HUES64 (cell line): ENCODE results near the gene KCNK15. TPM values are rescaled to one million over a fixed set of nuclear protein-coding genes. Genes with fewer than 3 reads are reported as not detected.
"Not testable (repeated sequence)": the region's sequence is repeated elsewhere in the genome, so short reads cannot be mapped to it uniquely, and the experiment has no call there.

ENCODE experiments used
- H3K27ac ChIP-seq: 2 replicates; pipeline ENCODE4 v1.7.0; 2013; ENCODE audit warnings: low read depth, low read length, inconsistent platforms
- H3K27me3 ChIP-seq: 2 replicates; pipeline ENCODE4 v1.6.1; 2013; ENCODE audit warnings: mild to moderate bottlenecking, low read length; ENCODE audit not compliant: insufficient read depth
- H3K36me3 ChIP-seq: 2 replicates; pipeline ENCODE4 v1.6.1; 2013; ENCODE audit warnings: mild to moderate bottlenecking, low read length; ENCODE audit not compliant: insufficient read depth
- H3K4me1 ChIP-seq: 2 replicates; pipeline ENCODE4 v1.6.1; 2013; ENCODE audit warnings: mild to moderate bottlenecking, low read length, moderate library complexity; ENCODE audit not compliant: insufficient read depth
- H3K4me3 ChIP-seq: 2 replicates; pipeline ENCODE4 v1.5.1; 2013; ENCODE audit warnings: mild to moderate bottlenecking, low read length, moderate library complexity
- H3K9ac ChIP-seq: 2 replicates; pipeline ENCODE4 v1.6.1; 2013; ENCODE audit warnings: mild to moderate bottlenecking, low read depth, low read length
- H3K9me3 ChIP-seq: 2 replicates; pipeline ENCODE4 v1.6.1; 2013; ENCODE audit warnings: low read depth, low read length; ENCODE audit not compliant: insufficient read depth
- WGBS: fragments of 150-250, 120-280 bp; methylation state at CpG from one replicate; pipeline ENCODE4 v1.1.7; 2013; ENCODE audit warnings: missing lambda C conversion rate; 5-methylcytosine and 5-hydroxymethylcytosine counted together
- polyA plus RNA-seq, 2 experiments: library from polyadenylated mRNA; stranded (reverse); fragments of 50-300 nt; gene quantifications; one replicate each; pipeline ENCODE4 v1.2.3, GENCODE V29; 2013

Gene KCNK15
- polyA plus RNA-seq (2013, experiment 1 of 2), result not detected
- 0.19 TPM for polyA plus RNA-seq (2013, experiment 2 of 2)

- Histone ChIP-seq H3K4me3 (peak within 1 kb of the TSS; percentile 61), H3K27ac (no peak within 1 kb of the TSS), H3K9me3 (no peaks in the 10 kb centered on the region), H3K36me3 (no peaks in the 10 kb centered on the region), H3K27me3 (peaks cover 42% of the 10 kb centered on the region), H3K9ac (peak within 1 kb of the TSS; percentile 53), H3K4me1 (peaks cover 11% of the 10 kb centered on the region; the same call in 1 of the 2 replicates)
- WGBS, result 3% methylated on average over 81 of the region's 81 CpGs
Observed at GRCh38 chr20:44745598-44746366, at the start of gene KCNK15. TSS of gene KCNK15 (plus strand) at chr20:44745865. CDS start at chr20:44745911, 46 bp downstream.

- Histone ChIP-seq H3K27me3 (no peaks in the 10 kb centered on the region), H3K27ac (no peak overlapping the region), H3K4me1 (peaks cover 23% of the 10 kb centered on the region), H3K9ac (no peak overlapping the region), H3K4me3 (no peak overlapping the region), H3K9me3 (no peaks in the 10 kb centered on the region), H3K36me3 (no peaks in the 10 kb centered on the region)
- WGBS, result 88% methylated on average over 3 of the region's 3 CpGs
Observed at GRCh38 chr20:44696315-44696714, 49.4 kb upstream of the KCNK15 start.

DNA sequence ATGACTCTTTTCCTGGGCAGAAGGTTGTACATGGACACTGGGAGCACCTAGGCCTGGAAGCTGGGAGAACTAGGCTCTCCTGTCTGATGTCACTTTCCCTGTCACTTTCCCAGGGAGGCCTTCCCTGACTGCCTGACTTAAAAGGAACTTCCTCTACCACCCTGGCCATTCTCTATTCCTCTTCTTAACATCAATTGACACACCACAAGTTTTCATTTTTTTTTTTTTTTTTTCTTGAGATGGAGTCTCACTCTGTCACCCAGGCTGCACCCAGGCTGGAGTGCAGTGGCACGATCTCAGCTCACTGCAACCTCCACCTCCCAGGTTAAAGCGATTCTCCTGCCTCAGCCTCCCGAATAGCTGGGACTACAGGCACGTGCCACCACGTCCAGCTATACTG is 48.6 kb upstream of the KCNK15 start:
- not testable (repeated sequence) for H3K9me3 ChIP-seq, H3K36me3 ChIP-seq, H3K4me3 ChIP-seq, H3K9ac ChIP-seq, H3K27me3 ChIP-seq, H3K27ac ChIP-seq
- WGBS, result 96% methylated on average over 5 of the region's 5 CpGs
- peaks cover 28% of the 10 kb centered on the region for H3K4me1 ChIP-seq

GRCh38 chr20:44698351-44698750 is 47.3 kb upstream of the KCNK15 start:
- Histone ChIP-seq H3K36me3 (no peaks in the 10 kb centered on the region), H3K9ac (no peak overlapping the region), H3K4me3 (no peak overlapping the region), H3K27me3 (no peaks in the 10 kb centered on the region), H3K4me1 (peaks cover 18% of the 10 kb centered on the region), H3K9me3 (no peaks in the 10 kb centered on the region), H3K27ac (no peak overlapping the region)
- 69% methylated on average over 3 of the region's 3 CpGs for WGBS

DNA sequence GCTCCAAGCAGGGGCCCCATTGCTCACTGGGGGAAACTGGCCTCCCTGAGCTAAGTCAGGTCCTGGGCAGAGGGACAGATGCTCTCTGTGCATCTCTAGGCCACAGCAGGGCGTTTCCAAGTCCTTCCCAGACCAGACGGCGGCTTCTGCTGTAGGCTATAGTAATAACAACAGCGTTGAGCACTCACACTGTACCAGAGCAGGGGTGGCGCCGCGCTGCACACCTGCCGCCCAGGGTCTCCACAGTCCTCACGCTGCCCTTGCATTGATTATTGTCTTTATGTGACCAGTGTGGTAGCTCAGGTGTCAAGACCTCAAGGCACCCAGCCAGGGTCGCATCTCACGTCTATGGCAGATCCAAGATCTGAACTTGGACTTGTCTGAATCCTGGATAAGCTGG is 45.4 kb upstream of the KCNK15 start:
- Histone ChIP-seq H3K4me1 (peaks cover 18% of the 10 kb centered on the region), H3K27me3 (no peaks in the 10 kb centered on the region), H3K27ac (no peak overlapping the region), H3K36me3 (no peaks in the 10 kb centered on the region), H3K9ac (no peak overlapping the region), H3K9me3 (no peaks in the 10 kb centered on the region), H3K4me3 (no peak overlapping the region)
- 93% methylated on average over 11 of the region's 11 CpGs for WGBS

- 75% methylated on average over 15 of the region's 15 CpGs for WGBS
- peaks cover 12% of the 10 kb centered on the region for H3K4me1 ChIP-seq
Observed at GRCh38 chr20:44701118-44701857, 44.4 kb upstream of the KCNK15 start.

GRCh38 chr20:44701858-44702256 is 43.8 kb upstream of the KCNK15 start:
- H3K4me1 ChIP-seq, result peaks cover 18% of the 10 kb centered on the region
- no peak overlapping the region for H3K9ac ChIP-seq
- H3K36me3 ChIP-seq, result no peaks in the 10 kb centered on the region
- WGBS, result 59% methylated on average over 7 of the region's 7 CpGs
- H3K27ac ChIP-seq, result no peak overlapping the region
- H3K4me3 ChIP-seq, result no peak overlapping the region
- no peaks in the 10 kb centered on the region for H3K9me3 ChIP-seq
- H3K27me3 ChIP-seq, result no peaks in the 10 kb centered on the region

More at GRCh38 chr20:44701118-44701857, 44.4 kb upstream of the KCNK15 start:
- Histone ChIP-seq H3K27me3 (no peaks in the 10 kb centered on the region), H3K36me3 (no peaks in the 10 kb centered on the region), H3K9me3 (no peaks in the 10 kb centered on the region), H3K27ac (no peak overlapping the region), H3K4me3 (no peak overlapping the region), H3K9ac (no peak overlapping the region)

DNA sequence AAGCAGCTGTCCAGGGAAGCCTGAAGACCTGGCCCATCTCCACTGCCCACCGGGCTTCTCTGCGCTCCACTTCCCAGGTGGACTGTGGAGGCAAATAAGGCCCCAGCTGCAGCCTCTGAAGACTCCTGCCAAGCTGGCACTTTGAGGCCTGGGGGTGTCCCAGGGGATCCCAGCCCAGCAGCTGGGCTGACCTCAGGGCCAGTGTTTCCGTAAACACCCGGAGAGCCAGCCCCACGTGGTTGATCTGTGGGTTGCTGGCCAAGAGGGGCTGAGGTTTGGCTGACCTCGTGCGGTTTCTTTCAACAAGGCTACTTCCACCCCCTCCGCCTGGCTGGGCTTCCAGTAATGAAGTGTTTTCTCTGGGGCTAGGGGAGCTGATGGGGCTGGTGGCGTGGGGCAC is 42.9 kb upstream of the KCNK15 start:
- Histone ChIP-seq H3K36me3 (no peaks in the 10 kb centered on the region), H3K27ac (no peak overlapping the region), H3K9ac (no peak overlapping the region), H3K27me3 (no peaks in the 10 kb centered on the region), H3K9me3 (no peaks in the 10 kb centered on the region), H3K4me1 (peaks cover 20% of the 10 kb centered on the region), H3K4me3 (no peak overlapping the region)
- WGBS, result 92% methylated on average over 9 of the region's 9 CpGs

DNA sequence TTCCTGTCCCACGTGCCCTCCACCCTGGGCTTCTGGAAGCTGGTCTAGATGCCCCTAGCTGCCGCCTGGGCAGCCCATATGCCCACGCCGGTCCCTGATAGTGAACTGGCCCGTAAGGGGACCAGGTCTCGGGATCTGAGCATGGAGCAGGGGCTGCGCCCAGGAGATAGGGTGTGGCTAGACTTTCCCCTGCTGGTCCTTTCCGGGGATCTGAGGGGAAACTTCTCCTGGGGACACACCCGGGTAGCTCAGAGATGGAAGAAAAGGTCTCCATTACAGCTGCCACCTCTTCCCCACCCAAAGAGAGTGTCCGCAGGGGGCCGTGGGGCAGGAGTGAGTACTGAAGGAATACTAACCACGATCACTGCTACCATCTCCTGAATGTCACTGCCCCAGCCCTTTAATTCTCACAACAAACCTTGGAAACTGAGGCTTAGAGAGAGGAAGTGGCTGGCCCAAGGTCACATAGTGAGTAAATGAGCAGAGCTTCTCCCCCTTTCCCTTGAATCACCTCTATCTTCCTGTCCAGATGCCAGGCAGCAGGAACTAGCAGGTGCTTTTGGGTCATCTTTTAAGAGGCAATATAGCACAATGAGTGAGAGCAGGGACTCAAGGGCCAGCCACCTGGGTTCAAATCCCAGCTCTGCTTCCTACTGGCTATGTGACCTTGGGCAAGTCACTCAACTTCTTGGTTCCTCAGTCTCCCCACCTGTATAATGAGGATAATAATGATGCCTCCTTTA is 42.3 kb upstream of the KCNK15 start:
- H3K36me3 ChIP-seq, result no peaks in the 10 kb centered on the region
- H3K9ac ChIP-seq, result no peak overlapping the region
- no peaks in the 10 kb centered on the region for H3K9me3 ChIP-seq
- H3K27me3 ChIP-seq, result no peaks in the 10 kb centered on the region
- no peak overlapping the region for H3K27ac ChIP-seq
- H3K4me1 ChIP-seq, result peaks cover 20% of the 10 kb centered on the region
- H3K4me3 ChIP-seq, result no peak overlapping the region
- 90% methylated on average over 10 of the region's 12 CpGs for WGBS

DNA sequence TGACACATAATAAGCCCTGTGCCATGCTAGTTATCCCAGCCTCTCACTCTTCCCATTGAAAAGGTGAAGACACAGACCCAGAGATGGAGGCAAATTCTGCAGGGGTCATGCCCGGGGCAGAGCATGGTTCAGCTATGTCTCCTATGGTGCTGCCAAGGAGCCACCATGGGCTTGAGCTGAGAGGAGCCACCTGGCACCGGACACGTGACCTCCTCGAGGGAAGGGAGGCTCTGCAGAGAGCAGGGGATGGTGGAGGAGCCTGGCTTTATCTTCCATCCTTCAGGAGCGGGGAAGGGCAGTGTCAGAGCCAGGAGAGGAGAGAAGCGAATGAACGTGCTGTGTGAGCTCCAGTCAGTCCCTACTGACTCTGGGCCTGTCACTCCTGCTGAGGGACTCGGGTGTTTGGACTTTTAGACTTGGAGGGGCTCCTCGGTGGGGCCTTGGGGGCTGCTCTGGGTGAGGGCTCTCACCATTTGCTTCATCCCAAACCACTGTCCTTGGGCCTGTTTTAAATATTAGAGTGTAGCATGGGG is 41.6 kb upstream of the KCNK15 start:
- WGBS, result 89% methylated on average over 9 of the region's 9 CpGs
- no peak overlapping the region for H3K27ac ChIP-seq
- H3K4me1 ChIP-seq, result peaks cover 20% of the 10 kb centered on the region

DNA sequence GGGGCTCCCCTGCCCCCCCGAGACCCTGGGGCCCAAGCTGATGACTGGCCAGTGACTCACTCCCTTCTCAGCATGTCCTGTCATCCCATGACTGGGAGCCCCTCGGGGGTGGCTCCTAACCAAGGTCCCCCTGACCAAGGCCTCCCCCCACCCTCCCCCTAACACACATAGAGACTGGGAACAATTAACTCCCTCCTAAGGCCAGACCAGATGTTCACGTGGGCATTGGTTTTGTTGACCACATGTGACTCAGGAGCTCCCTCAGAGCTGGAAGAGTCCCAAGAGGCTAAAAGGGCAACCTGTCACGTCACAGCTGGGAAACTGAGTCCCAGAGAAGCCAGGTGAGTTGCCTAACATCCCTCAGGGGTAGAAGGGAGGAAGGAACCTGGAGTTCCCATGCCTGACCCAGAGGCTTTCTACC is 41.1 kb upstream of the KCNK15 start:
- Histone ChIP-seq H3K36me3 (no peaks in the 10 kb centered on the region), H3K27me3 (no peaks in the 10 kb centered on the region), H3K9ac (no peak overlapping the region), H3K9me3 (no peaks in the 10 kb centered on the region), H3K4me1 (peaks cover 20% of the 10 kb centered on the region), H3K27ac (no peak overlapping the region), H3K4me3 (no peak overlapping the region)
- 76% methylated on average over 4 of the region's 4 CpGs for WGBS

More for the DNA sequence above, 41.6 kb upstream of the KCNK15 start:
- H3K4me3 ChIP-seq, result no peak overlapping the region
- no peak overlapping the region for H3K9ac ChIP-seq
- no peaks in the 10 kb centered on the region for H3K27me3 ChIP-seq
- no peaks in the 10 kb centered on the region for H3K36me3 ChIP-seq
- H3K9me3 ChIP-seq, result no peaks in the 10 kb centered on the region
